GM11168 (cell line): ENCODE results near the gene METTL17.
"Not testable (repeated sequence)": the region's sequence is repeated elsewhere in the genome, so short reads cannot be mapped to it uniquely, and the experiment has no call there.

Source experiments
- in situ Hi-C: fragments of 300-500 bp; cut with MboI; formaldehyde crosslinking; loops from one replicate; pipeline ENCODE4 v1.12.0; 2022; ENCODE audit warnings: low sequenced_read_pairs; ENCODE audit not compliant: unreplicated experiment

The METTL17 gene

GRCh38 chr14:21039585-21040369 lies 50.0 kb downstream of the METTL17 start:
- in situ Hi-C loops, result no loop called here

GRCh38 chr14:21040370-21040925 lies 50.7 kb downstream of the METTL17 start:
- in situ Hi-C loops, result no loop called here

- in situ Hi-C loops, result not testable (repeated sequence)
Measured at GRCh38 chr14:21040941-21041340, 51.2 kb downstream of the METTL17 start.

GRCh38 chr14:21041676-21042433 lies 52.1 kb downstream of the METTL17 start, which contains the start of gene RNASE7:
Gene RNASE7, plus strand, starts transcription at chr14:21042362. Its CDS starts 631 bp downstream, at chr14:21042993.
- in situ Hi-C loops, result no loop called here

- in situ Hi-C loops, result no loop called here
Measured at GRCh38 chr14:21042918-21043317, 53.1 kb downstream of the METTL17 start.

GRCh38 chr14:21043387-21043973 lies 53.7 kb downstream of the METTL17 start:
- in situ Hi-C loops, result no loop called here

- in situ Hi-C loops, result no loop called here
Measured at GRCh38 chr14:21043974-21044618, 54.3 kb downstream of the METTL17 start.
